H1 (cell line): ENCODE measurements around the gene BARX2. TPM values are rescaled to one million over a fixed set of nuclear protein-coding genes. Genes with fewer than 3 reads are reported as not detected.

Experiments
- CTCF ChIA-PET: fragments of 300-600 bp; sonication (Branson Sonifier 250); formaldehyde crosslinking; loops from one replicate; lab custom pipeline; 2021; ENCODE audit not compliant: partially characterized antibody; lab: Charles Lee
- POLR2A ChIA-PET: fragments of 300-600 bp; sonication (Branson Sonifier 250); formaldehyde crosslinking; loops from one replicate; lab custom pipeline; 2021; ENCODE audit warnings: inconsistent platforms; ENCODE audit not compliant: partially characterized antibody; lab: Charles Lee
- DNase-seq, 2 experiments: peaks; one replicate each; pipeline versions ENCODE4 v3.0.0 to v3.0.0-alpha.2; 2010 to 2022; ENCODE audit warnings: low spot score in 2 of 2, low read depth in 1 of 2, mixed read lengths in 1 of 2
- FAIRE-seq: peaks from 2 replicates; lab custom pipeline; 2011; peaks lifted over from hg19 to GRCh38; lab: Jason Lieb, UNC
- H2AFZ ChIP-seq: 2 replicates; pipeline ENCODE4 v1.8.1; 2012; ENCODE audit warnings: low read length, inconsistent platforms
- H2AK5ac ChIP-seq: 2 replicates; pipeline ENCODE4 v1.6.1; 2013; ENCODE audit warnings: low read depth, low read length
- H2BK120ac ChIP-seq: replicated peaks from 2 replicates; pipeline ENCODE3; 2013; ENCODE audit warnings: low read depth, low read length, inconsistent platforms
- H2BK12ac ChIP-seq: 2 replicates; pipeline ENCODE4 v1.6.1; 2013; ENCODE audit warnings: low read depth, low read length
- H2BK15ac ChIP-seq: 2 replicates; pipeline ENCODE4 v1.6.1; 2013; ENCODE audit warnings: low read length
- H2BK20ac ChIP-seq: 2 replicates; pipeline ENCODE4 v1.6.1; 2013; ENCODE audit warnings: low read length
- H2BK5ac ChIP-seq: 2 replicates; pipeline ENCODE4 v1.6.1; 2013; ENCODE audit warnings: low read depth, low read length
- H3K14ac ChIP-seq: 2 replicates; pipeline ENCODE4 v1.6.1; 2013; ENCODE audit warnings: inconsistent platforms; ENCODE audit not compliant: insufficient read length
- H3K18ac ChIP-seq: 2 replicates; pipeline ENCODE4 v1.6.1; 2013; ENCODE audit warnings: low read length; ENCODE audit errors: extremely low read depth
- H3K23ac ChIP-seq: 2 replicates; pipeline ENCODE4 v1.6.1; 2013; ENCODE audit warnings: inconsistent platforms; ENCODE audit not compliant: insufficient read length
- H3K23me2 ChIP-seq: 2 replicates; pipeline ENCODE4 v1.6.1; 2013; ENCODE audit warnings: low read depth, low read length
- H3K27ac ChIP-seq: 2 replicates; pipeline ENCODE4 v1.6.1; 2011; ENCODE audit warnings: low read depth, low read length, inconsistent platforms
- H3K27me3 ChIP-seq, 4 experiments: replicated peaks in 1 of 4; 1 replicate in 1 of 4; 2 replicates in 3 of 4; pipeline versions ENCODE4 v1.6.1 to v1.8.1; 2011 to 2013; ENCODE audit warnings: low read length in 3 of 4, mild to moderate bottlenecking in 3 of 4, inconsistent platforms in 2 of 4, mixed read lengths in 2 of 4, moderate library complexity in 1 of 4; ENCODE audit not compliant: control insufficient read depth in 3 of 4, insufficient read depth in 3 of 4; ENCODE audit errors: extremely low read depth in 1 of 4
- H3K36me3 ChIP-seq, 4 experiments: 2 replicates each; pipeline versions ENCODE4 v1.6.1 to v1.8.1; 2011 to 2013; ENCODE audit warnings: mild to moderate bottlenecking in 4 of 4, low read length in 3 of 4, moderate library complexity in 2 of 4, control low read depth in 1 of 4, inconsistent platforms in 1 of 4; ENCODE audit not compliant: insufficient read depth in 4 of 4, control insufficient read depth in 2 of 4
- H3K4ac ChIP-seq: replicated peaks from 2 replicates; pipeline ENCODE3; 2013; ENCODE audit warnings: low read length, low read depth, mixed read lengths, inconsistent platforms; ENCODE audit not compliant: insufficient read length
- H3K4me1 ChIP-seq, 4 experiments: replicated peaks in 1 of 4; 1 replicate in 1 of 4; 2 replicates in 3 of 4; pipeline versions ENCODE4 v1.6.1 to v1.8.1; 2011 to 2013; ENCODE audit warnings: low read length in 3 of 4, inconsistent platforms in 2 of 4, mixed read lengths in 1 of 4; ENCODE audit not compliant: insufficient read depth in 4 of 4, control insufficient read depth in 3 of 4
- H3K4me2 ChIP-seq, 2 experiments: 2 replicates each; pipeline versions ENCODE4 v1.6.1 to v1.8.1; 2011 to 2013; ENCODE audit warnings: low read depth in 2 of 2, low read length in 2 of 2, control low read depth in 1 of 2, inconsistent platforms in 1 of 2, mild to moderate bottlenecking in 1 of 2; ENCODE audit not compliant: insufficient read depth in 1 of 2
- H3K4me3 ChIP-seq, 4 experiments: fragments of 200-600, 300-600 bp in 1 of 4; sonication (generic), shearing (Covaris generic), sonication (Bioruptor Twin) in 1 of 4; 2 replicates each; pipeline versions ENCODE4 v1.5.1 to v1.8.1; 2011 to 2016; ENCODE audit warnings: low read length in 4 of 4, low read depth in 3 of 4, control low read depth in 2 of 4, inconsistent platforms in 2 of 4, mild to moderate bottlenecking in 2 of 4, mixed read lengths in 1 of 4, moderate library complexity in 1 of 4; ENCODE audit not compliant: insufficient read depth in 2 of 4; ENCODE audit errors: extremely low read depth in 1 of 4
- H3K56ac ChIP-seq: replicated peaks from 2 replicates; pipeline ENCODE3; 2013; ENCODE audit warnings: low read depth, mild to moderate bottlenecking, mixed read lengths, low read length, inconsistent platforms; ENCODE audit not compliant: insufficient read length
- H3K79me1 ChIP-seq: 2 replicates; pipeline ENCODE4 v1.6.1; 2013; ENCODE audit warnings: low read depth, low read length, control low read depth
- H3K79me2 ChIP-seq, 2 experiments: 2 replicates each; pipeline versions ENCODE4 v1.6.1 to v1.8.1; 2012 to 2013; ENCODE audit warnings: low read length in 2 of 2, mild to moderate bottlenecking in 2 of 2, inconsistent platforms in 1 of 2; ENCODE audit not compliant: insufficient read depth in 2 of 2, control insufficient read depth in 1 of 2
- H3K9ac ChIP-seq, 4 experiments: replicated peaks in 1 of 4; 1 replicate in 1 of 4; 2 replicates in 3 of 4; pipeline versions ENCODE4 v1.6.1 to v1.8.1; 2011 to 2013; ENCODE audit warnings: low read depth in 3 of 4, low read length in 3 of 4, control low read depth in 2 of 4, mild to moderate bottlenecking in 2 of 4, moderate library complexity in 2 of 4, inconsistent platforms in 1 of 4; ENCODE audit errors: extremely low read depth in 1 of 4
- H3K9me3 ChIP-seq, 2 experiments: 2 replicates each; pipeline versions ENCODE4 v1.6.1 to v1.8.1; 2012 to 2013; ENCODE audit warnings: mild to moderate bottlenecking in 2 of 2, moderate library complexity in 2 of 2, control low read depth in 1 of 2, inconsistent platforms in 1 of 2, low read depth in 1 of 2, low read length in 1 of 2, mixed read lengths in 1 of 2; ENCODE audit not compliant: insufficient read depth in 2 of 2
- H4K20me1 ChIP-seq, 2 experiments: replicated peaks in 1 of 2; 2 replicates each; pipeline versions ENCODE3 to v1.8.1; 2011 to 2013; ENCODE audit warnings: inconsistent platforms in 2 of 2, low read length in 2 of 2, mild to moderate bottlenecking in 1 of 2; ENCODE audit not compliant: insufficient read depth in 2 of 2, control insufficient read depth in 1 of 2
- H4K5ac ChIP-seq: 2 replicates; pipeline ENCODE4 v1.6.1; 2013; ENCODE audit warnings: low read length, low read depth, mixed read lengths, inconsistent platforms; ENCODE audit not compliant: insufficient read length
- H4K8ac ChIP-seq: 2 replicates; pipeline ENCODE4 v1.8.0; 2013; ENCODE audit warnings: mild to moderate bottlenecking, moderate library complexity, low read length, inconsistent platforms; ENCODE audit not compliant: insufficient read depth; ENCODE audit errors: extremely low read depth
- H4K91ac ChIP-seq: replicated peaks from 2 replicates; pipeline ENCODE3; 2013; ENCODE audit warnings: low read length, mixed read lengths, inconsistent platforms; ENCODE audit not compliant: insufficient read length
- ASH2L ChIP-seq: fragments of 200-600, 300-600 bp; sonication (generic); IDR thresholded peaks from one replicate; pipeline ENCODE4 v1.7.1; 2017; ENCODE audit warnings: low read length
- CBX8 ChIP-seq: fragments of 300-800, 300-1000 bp; sonication (generic); IDR thresholded peaks from 2 replicates; pipeline ENCODE4 v1.7.1; 2016; ENCODE audit warnings: low read depth, low read length, borderline replicate concordance
- E2F6 ChIP-seq: IDR thresholded peaks from 2 replicates; pipeline ENCODE4 v1.6.1; 2012; ENCODE audit warnings: inconsistent platforms
- EP300 ChIP-seq, 2 experiments: IDR thresholded peaks; 1 replicate in 1 of 2; 2 replicates in 1 of 2; pipeline ENCODE4 v1.6.1; 2011 to 2012; ENCODE audit warnings: low read depth in 2 of 2, low read length in 2 of 2, mild to moderate bottlenecking in 2 of 2, borderline replicate concordance in 1 of 2, inconsistent platforms in 1 of 2, moderate library complexity in 1 of 2
- POLR2AphosphoS5 ChIP-seq: IDR thresholded peaks from 2 replicates; pipeline ENCODE4 v1.6.1; 2011; ENCODE audit warnings: low read depth, low read length
- WGBS, 2 experiments: shearing (Covaris generic) in 1 of 2; methylation state at CpG; one replicate each; pipeline versions ENCODE4 v1.1.6 to v1.1.7; 2013 to 2015; ENCODE audit warnings: low lambda C conversion rate in 2 of 2, mixed read lengths in 2 of 2, inconsistent platforms in 1 of 2, low coverage in 1 of 2, missing lambda C conversion rate in 1 of 2; ENCODE audit not compliant: insufficient replicate concordance in 2 of 2, insufficient coverage in 1 of 2, insufficient read length in 1 of 2; ENCODE audit errors: extremely low coverage in 1 of 2, missing lambda C conversion rate in 1 of 2; 5-methylcytosine and 5-hydroxymethylcytosine counted together
- polyA plus RNA-seq, 7 experiments: library from polyadenylated mRNA; depleted of rRNA in 3 of 7; stranded (reverse) in 5 of 7; unstranded in 2 of 7; fragments of >200 nt in 5 of 7; fragments of 200-250 nt in 2 of 7; gene quantifications; 1 replicate in 5 of 7; 2 replicates in 1 of 7; 4 replicates in 1 of 7; pipeline versions ENCODE4 v1.2.1 to v1.2.3, GENCODE V29; 2011 to 2013; ENCODE audit warnings: missing spikeins in 2 of 7, mixed read lengths in 2 of 7
- total RNA-seq: library from RNA; stranded (reverse); fragmentation: NEBNext Ultra II Directional; extraction: Animal tissue kit (Norgen Biotek cat#: 25700); gene quantifications from 2 replicates; pipeline ENCODE4 v1.2.1, GENCODE V29; 2021

The BARX2 gene
- total and polyA plus RNA-seq, 2 of the 8 experiments (the other 6 are each of a cell fraction or from before 2014, with no cell fraction given): not detected

- no peak overlapping the region for H2BK12ac ChIP-seq
- no peak overlapping the region for H4K8ac ChIP-seq
- no peaks in the 10 kb centered on the region for H3K36me3 ChIP-seq
- no peak overlapping the region for H2AK5ac ChIP-seq
- H3K27me3 ChIP-seq: no peaks in the 10 kb centered on the region
- H2BK120ac ChIP-seq: no peak overlapping the region
- no peaks in the 10 kb centered on the region for H3K23me2 ChIP-seq
- POLR2A ChIA-PET: no interaction called here
- H3K27ac ChIP-seq: no peak overlapping the region
- no peaks in the 10 kb centered on the region for H3K9me3 ChIP-seq
- no peak for TF ChIP-seq CBX8
- TF ChIP-seq E2F6: no peak
- no peak for TF ChIP-seq POLR2AphosphoS5
- no peak for TF ChIP-seq EP300 (IDR thresholded peaks at IDR 0.05; ENCODE audit: borderline replicate concordance in 1 of 2, low read depth in 2 of 2, low read length in 2 of 2)
- no peak for TF ChIP-seq ASH2L
- H3K18ac ChIP-seq: no peak overlapping the region
- H2AFZ ChIP-seq: no peak overlapping the region
- no peak overlapping the region for H4K91ac ChIP-seq
- H3K9ac ChIP-seq: no peak overlapping the region
- H3K56ac ChIP-seq: no peak overlapping the region
- FAIRE-seq: no peak
- H3K79me1 ChIP-seq: no peaks in the 10 kb centered on the region
- no peak overlapping the region for H3K4ac ChIP-seq
- CTCF ChIA-PET: no interaction called here
- H2BK5ac ChIP-seq: no peak overlapping the region
- no peak for DNase-seq
- no peak overlapping the region for H2BK20ac ChIP-seq
- H4K20me1 ChIP-seq: no peaks in the 10 kb centered on the region
- H3K23ac ChIP-seq: no peak overlapping the region
- H2BK15ac ChIP-seq: no peak overlapping the region
- no peak overlapping the region for H3K14ac ChIP-seq
- H3K4me1 ChIP-seq: no peaks in the 10 kb centered on the region
- 85% methylated on average over 7 of the region's 7 CpGs; no CpG with 5 or more reads in 1 of the 2 experiments for WGBS, 2 experiments
- H4K5ac ChIP-seq: no peak overlapping the region
- no peaks in the 10 kb centered on the region for H3K79me2 ChIP-seq
- H3K4me3 ChIP-seq: no peak overlapping the region
- no peak overlapping the region for H3K4me2 ChIP-seq
Observed at GRCh38 chr11:129442171-129442570, 66.5 kb downstream of the BARX2 start.
